Rectal smooth muscle tissue (tissue), 1 donor: ENCODE data around the gene DHX40.
"Not testable (repeated sequence)": the region's sequence is repeated elsewhere in the genome, so short reads cannot be mapped to it uniquely, and the experiment has no call there.

ENCODE experiments used
- H3K27ac ChIP-seq: one replicate; pipeline ENCODE4 v1.7.0; 2013; ENCODE audit warnings: low read depth, low read length, inconsistent platforms
- H3K27me3 ChIP-seq: one replicate; pipeline ENCODE4 v1.7.0; 2013; ENCODE audit warnings: low read length; ENCODE audit not compliant: control insufficient read depth, insufficient read depth
- H3K36me3 ChIP-seq: one replicate; pipeline ENCODE4 v1.7.0; 2013; ENCODE audit warnings: low read length; ENCODE audit not compliant: control insufficient read depth, insufficient read depth
- H3K4me1 ChIP-seq: one replicate; pipeline ENCODE4 v1.7.0; 2013; ENCODE audit warnings: low read length; ENCODE audit not compliant: control insufficient read depth, insufficient read depth
- H3K4me3 ChIP-seq: one replicate; pipeline ENCODE4 v1.7.0; 2013; ENCODE audit warnings: low read length
- H3K9ac ChIP-seq: one replicate; pipeline ENCODE4 v1.7.0; 2013; ENCODE audit warnings: low read length

The DHX40 gene

DNA sequence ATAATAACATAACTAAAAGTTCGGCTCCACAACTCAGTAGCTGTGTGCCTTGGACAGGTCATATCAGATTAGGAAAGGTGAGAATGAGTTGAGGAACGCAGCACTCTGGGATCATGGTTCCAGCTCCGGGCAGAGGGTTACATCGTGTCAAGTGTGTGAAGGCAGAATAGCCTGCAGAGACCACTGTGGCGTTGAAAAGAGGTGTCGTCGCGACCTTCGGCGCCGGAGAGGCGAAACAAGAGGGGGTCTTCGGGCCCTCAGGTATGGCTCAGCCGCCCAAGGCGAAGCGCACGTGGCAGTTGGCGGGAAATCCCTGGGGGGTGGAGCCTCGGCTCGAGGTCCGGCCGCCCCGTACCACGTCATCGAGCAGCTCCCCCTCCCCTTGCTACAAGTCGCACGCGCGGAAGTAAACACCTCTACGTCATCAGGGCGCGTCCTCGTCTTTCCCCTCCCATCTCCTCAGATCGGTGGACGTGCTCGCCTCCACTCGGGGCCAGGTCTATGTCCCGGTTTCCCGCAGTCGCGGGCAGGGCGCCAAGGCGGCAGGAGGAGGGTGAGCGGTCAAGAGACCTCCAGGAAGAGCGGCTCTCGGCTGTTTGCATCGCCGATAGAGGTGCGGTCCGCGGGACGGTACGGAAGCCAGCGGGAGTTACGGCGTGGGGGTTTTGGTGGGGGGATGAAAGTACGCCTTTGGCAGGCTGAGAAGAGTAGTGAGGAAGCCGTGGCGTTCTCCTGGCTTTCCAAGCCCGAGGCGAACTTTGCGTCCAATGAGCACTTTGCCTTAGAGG, at the start of gene DHX40:
Gene DHX40 (plus strand): TSS at position 440 of the 788 bp plus-strand sequence. CDS start 62 bp downstream, at position 502.
- no peaks in the 10 kb centered on the region for H3K27me3 ChIP-seq
- H3K27ac ChIP-seq = peak within 1 kb of the TSS; percentile 73
- H3K36me3 ChIP-seq = no peaks in the 10 kb centered on the region
- peak within 1 kb of the TSS; percentile 69 for H3K9ac ChIP-seq
- H3K4me1 ChIP-seq = no peaks in the 10 kb centered on the region
- peak within 1 kb of the TSS; percentile 77 for H3K4me3 ChIP-seq

- no peaks in the 10 kb centered on the region for H3K4me1 ChIP-seq
Measured at GRCh38 chr17:59516451-59516850, 49.0 kb upstream of the DHX40 start.

DNA sequence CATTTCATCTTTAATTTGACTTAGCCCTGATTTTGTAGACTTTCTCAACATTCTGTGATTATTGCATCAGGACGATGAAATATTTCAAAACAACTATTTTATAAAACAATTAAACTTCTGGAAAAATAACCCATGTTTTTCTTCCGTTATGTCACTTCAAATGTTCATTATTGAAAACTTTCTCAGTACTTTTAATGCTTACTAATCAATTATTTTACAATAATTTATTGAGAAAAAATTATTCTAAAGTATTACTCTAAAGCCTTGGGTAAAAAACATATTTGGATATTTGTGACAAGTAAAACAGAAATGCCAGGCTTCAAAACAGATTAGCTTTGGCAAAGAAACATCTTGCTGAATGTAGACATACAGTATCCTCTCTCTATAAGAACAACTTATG, 46.3 kb upstream of the DHX40 start:
- no peak overlapping the region for H3K27ac ChIP-seq
- no peaks in the 10 kb centered on the region for H3K27me3 ChIP-seq
- no peak overlapping the region for H3K9ac ChIP-seq
- no peak overlapping the region for H3K4me3 ChIP-seq
- H3K36me3 ChIP-seq = no peaks in the 10 kb centered on the region
- H3K4me1 ChIP-seq = no peaks in the 10 kb centered on the region

More at GRCh38 chr17:59516451-59516850, 49.0 kb upstream of the DHX40 start:
- Histone ChIP-seq H3K27ac (no peak overlapping the region), H3K4me3 (no peak overlapping the region), H3K9ac (no peak overlapping the region), H3K27me3 (no peaks in the 10 kb centered on the region), H3K36me3 (no peaks in the 10 kb centered on the region)

DNA sequence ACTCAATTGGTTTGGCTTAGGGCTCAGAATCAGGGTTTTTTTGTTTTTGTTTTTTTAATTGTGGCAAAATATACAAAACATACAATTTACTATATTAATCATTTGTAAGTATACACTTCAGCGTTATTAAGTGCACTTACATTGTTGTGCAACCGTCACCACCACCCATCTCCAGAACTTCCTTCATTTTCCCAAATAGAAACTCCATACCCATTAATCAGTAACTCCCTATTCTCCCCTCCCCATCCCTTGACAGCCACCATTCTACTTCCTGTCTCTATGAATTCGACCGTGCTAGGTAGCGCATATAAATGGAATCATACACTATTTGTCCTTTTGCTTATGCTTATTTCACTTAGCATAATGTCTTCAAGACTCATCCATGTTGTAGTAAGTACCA, 45.2 kb upstream of the DHX40 start:
- no peak overlapping the region for H3K9ac ChIP-seq

DNA sequence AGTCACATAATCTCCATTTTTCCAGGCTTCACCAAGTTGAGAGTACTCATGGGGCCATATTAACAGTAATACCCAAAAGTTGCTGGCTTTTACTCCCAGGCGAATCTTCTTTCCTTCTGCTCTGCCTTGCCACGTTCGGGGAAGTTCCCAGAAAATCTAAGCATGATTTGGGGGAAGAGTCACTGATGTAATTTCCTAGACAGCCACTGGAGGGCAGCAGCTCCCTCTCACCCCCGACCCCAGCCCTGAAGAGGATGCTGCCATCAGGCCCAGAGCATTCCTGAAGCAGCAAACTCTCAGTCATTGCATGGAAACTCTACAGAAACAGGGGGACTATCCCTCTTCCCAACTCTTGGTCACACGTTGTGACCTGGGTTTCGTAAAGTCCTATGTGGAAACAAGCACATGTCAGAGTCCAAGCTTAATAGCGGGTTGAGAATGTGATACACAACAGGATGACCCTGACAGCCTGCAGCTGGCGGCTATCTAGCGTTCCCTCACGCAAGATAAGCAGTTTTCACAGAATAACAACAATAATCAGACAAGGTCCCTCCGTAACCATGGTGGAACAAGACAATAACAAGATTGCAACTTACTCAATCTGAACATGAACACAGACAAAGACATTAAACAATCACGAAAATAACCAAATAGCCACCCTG, 43.8 kb upstream of the DHX40 start:
- H3K27me3 ChIP-seq = no peaks in the 10 kb centered on the region
- no peaks in the 10 kb centered on the region for H3K36me3 ChIP-seq
- H3K4me3 ChIP-seq = no peak overlapping the region
- H3K27ac ChIP-seq = no peak overlapping the region
- no peak overlapping the region for H3K9ac ChIP-seq
- no peaks in the 10 kb centered on the region for H3K4me1 ChIP-seq

More for the DNA sequence above, 45.2 kb upstream of the DHX40 start:
- Histone ChIP-seq H3K4me1 (no peaks in the 10 kb centered on the region), H3K27me3 (no peaks in the 10 kb centered on the region), H3K36me3 (no peaks in the 10 kb centered on the region), H3K27ac (no peak overlapping the region), H3K4me3 (no peak overlapping the region)

- H3K4me1 ChIP-seq, H3K27me3 ChIP-seq, H3K9ac ChIP-seq, H3K4me3 ChIP-seq, H3K36me3 ChIP-seq, H3K27ac ChIP-seq: not testable (repeated sequence)
Measured at GRCh38 chr17:59524930-59525329, 40.5 kb upstream of the DHX40 start.

DNA sequence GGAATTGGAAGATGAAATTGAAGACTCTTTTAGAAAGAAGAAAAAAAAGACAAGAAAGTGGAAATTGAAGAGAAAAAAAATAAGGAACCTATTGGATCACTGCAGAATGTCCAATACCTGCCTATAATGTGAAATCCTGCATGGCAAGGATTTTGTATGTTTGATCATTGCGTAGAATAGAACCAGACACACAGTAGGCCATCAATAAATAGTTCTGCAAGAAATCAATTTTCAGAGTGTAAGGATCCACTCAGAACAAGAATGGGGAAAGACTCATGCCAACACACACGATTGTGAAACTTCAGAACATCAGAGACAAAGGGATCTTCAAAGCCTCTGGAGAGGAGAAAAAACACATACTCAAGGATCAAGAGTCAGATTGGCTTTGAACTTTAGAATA, 39.7 kb upstream of the DHX40 start:
- Histone ChIP-seq H3K4me1 (no peaks in the 10 kb centered on the region), H3K4me3 (no peak overlapping the region), H3K27ac (no peak overlapping the region), H3K36me3 (no peaks in the 10 kb centered on the region), H3K27me3 (no peaks in the 10 kb centered on the region), H3K9ac (no peak overlapping the region)

DNA sequence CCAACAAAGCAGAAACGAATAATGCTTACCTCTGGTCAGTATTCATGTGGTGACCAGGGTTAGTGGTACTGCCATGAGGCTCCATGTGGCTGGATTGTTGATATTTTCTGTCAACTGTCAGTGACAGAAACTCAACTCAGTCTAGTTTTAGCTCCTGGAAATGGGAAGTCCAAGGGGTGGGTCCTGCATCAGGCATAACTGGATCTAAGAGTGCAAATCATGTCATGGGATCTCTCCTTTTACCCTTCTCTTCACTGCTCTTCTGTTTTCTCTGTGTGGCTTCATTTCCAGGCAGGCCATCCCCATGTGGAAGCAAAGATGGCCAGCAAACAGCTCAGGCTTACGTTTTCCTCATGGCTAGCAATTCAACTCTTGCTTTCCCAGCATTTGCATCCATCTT, 39.0 kb upstream of the DHX40 start:
- Histone ChIP-seq H3K4me1 (no peaks in the 10 kb centered on the region), H3K4me3 (no peak overlapping the region), H3K9ac (no peak overlapping the region), H3K27ac (no peak overlapping the region), H3K36me3 (no peaks in the 10 kb centered on the region), H3K27me3 (no peaks in the 10 kb centered on the region)

DNA sequence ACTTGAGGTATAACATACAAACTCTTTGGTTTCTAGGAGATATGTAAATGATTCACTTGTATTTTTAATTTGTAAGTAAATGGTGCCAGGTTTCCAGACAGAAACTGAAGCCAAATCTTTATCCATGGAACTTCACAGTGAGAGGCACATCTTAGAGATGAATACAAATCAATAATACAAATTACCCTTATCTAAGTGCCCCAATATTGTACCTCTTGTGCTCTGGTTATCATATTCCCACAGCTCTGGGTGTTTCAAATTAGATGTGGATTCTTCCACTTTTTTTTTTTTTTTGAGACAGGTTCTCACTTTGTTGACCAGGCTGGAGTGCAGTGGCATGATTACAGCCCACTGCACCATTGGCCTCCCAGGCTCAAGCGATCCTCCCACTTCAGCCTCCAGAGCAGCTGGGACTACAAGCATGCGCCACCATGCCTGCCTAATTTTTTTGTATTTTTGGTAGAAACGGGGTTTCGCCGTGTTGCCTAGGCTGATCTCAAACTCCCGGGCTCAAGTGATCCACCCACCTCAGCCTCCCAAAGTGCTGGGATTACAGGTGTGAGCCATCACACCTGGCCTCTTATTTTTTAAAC, 38.0 kb upstream of the DHX40 start:
- Histone ChIP-seq H3K9ac (no peak overlapping the region), H3K27ac (no peak overlapping the region)

GRCh38 chr17:59527931-59528330, 37.5 kb upstream of the DHX40 start:
- Histone ChIP-seq H3K27me3 (no peaks in the 10 kb centered on the region), H3K4me3 (no peak overlapping the region), H3K27ac (no peak overlapping the region), H3K36me3 (no peaks in the 10 kb centered on the region), H3K9ac (no peak overlapping the region), H3K4me1 (no peaks in the 10 kb centered on the region)

More for the DNA sequence above, 38.0 kb upstream of the DHX40 start:
- Histone ChIP-seq H3K4me1 (no peaks in the 10 kb centered on the region), H3K4me3 (no peak overlapping the region), H3K36me3 (no peaks in the 10 kb centered on the region), H3K27me3 (no peaks in the 10 kb centered on the region)

DNA sequence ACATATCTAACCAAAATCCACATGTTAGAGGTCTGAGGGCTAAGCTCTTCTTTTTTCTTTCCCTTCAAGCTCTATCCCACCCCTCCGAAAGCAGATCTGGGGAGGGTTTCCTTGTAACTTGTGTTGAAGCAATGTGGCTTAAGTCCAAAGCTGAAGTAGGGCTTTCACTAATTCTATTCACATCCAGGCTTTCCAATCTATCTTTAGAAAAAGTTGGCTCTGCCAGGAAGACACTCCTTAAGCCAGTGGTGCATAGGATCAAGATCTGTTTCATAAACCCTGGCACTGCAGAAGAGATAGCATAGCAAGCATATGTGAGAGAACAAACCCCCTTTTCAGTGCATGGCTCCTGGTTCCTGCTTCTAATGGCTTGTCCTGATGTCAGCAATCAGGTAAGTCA, 34.9 kb upstream of the DHX40 start:
- Histone ChIP-seq H3K36me3 (no peaks in the 10 kb centered on the region), H3K9ac (no peak overlapping the region), H3K27ac (no peak overlapping the region), H3K4me1 (no peaks in the 10 kb centered on the region), H3K27me3 (no peaks in the 10 kb centered on the region), H3K4me3 (no peak overlapping the region)

DNA sequence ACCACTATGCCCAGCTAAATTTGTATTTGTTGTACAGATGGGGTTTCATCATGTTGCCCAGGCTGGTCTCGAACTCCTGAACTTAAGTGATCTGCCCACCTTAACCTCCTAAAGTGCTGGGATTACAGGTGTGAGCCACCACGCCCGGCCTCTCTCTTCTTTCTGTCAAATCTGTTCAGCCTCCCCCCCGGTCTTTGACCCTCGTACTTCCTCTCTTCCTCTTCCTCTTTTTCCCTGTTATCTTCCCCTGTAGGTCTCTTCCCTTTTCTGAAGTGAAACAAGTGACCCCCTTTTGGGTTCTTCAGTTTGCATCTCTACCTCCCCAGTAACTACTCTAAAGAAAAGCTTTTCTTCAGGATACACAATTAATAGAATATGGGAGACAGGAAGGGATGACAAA, 31.7 kb upstream of the DHX40 start:
- Histone ChIP-seq H3K27me3 (no peaks in the 10 kb centered on the region), H3K27ac (no peak overlapping the region), H3K9ac (no peak overlapping the region), H3K36me3 (no peaks in the 10 kb centered on the region), H3K4me3 (no peak overlapping the region), H3K4me1 (no peaks in the 10 kb centered on the region)
